ENCODE results near the gene SLC25A29.
"Not testable (repeated sequence)": the region's sequence is repeated elsewhere in the genome, so short reads cannot be mapped to it uniquely, and the experiment has no call there.

The SLC25A29 gene

GRCh38 chr14:100312110-100312876, 6.0 kb upstream of the SLC25A29 start:
- not testable (repeated sequence) for DNase-seq (ENCODE audit: low spot score)

- no peak for DNase-seq (ENCODE audit: low spot score)
Observed at GRCh38 chr14:100309028-100309737, 2.9 kb upstream of the SLC25A29 start.

- not testable (repeated sequence) for DNase-seq (ENCODE audit: low spot score)
Observed at GRCh38 chr14:100308427-100308792, 2.2 kb upstream of the SLC25A29 start.

- no peak for DNase-seq (ENCODE audit: low spot score)
Observed at GRCh38 chr14:100307766-100308426, 1.7 kb upstream of the SLC25A29 start.

- peak; percentile 50 for DNase-seq (ENCODE audit: low spot score)
Observed at GRCh38 chr14:100306998-100307765, 938 bp upstream of the SLC25A29 start.

GRCh38 chr14:100305324-100306100, 732 bp downstream of the SLC25A29 start:
- peak; percentile 33 for DNase-seq (ENCODE audit: low spot score)

- DNase-seq (ENCODE audit: low spot score): peak; percentile 34
Observed at GRCh38 chr14:100304825-100305323, 1.4 kb downstream of the SLC25A29 start.

- no peak for DNase-seq (ENCODE audit: low spot score)
Observed at GRCh38 chr14:100303925-100304324, 2.3 kb downstream of the SLC25A29 start.

GRCh38 chr14:100303179-100303578, 3.1 kb downstream of the SLC25A29 start:
- DNase-seq (ENCODE audit: low spot score): peak; percentile 42

GRCh38 chr14:100302616-100303015, 3.6 kb downstream of the SLC25A29 start:
- no peak for DNase-seq (ENCODE audit: low spot score)

GRCh38 chr14:100299238-100299560, 7.0 kb downstream of the SLC25A29 start:
- no peak for DNase-seq (ENCODE audit: low spot score)

GRCh38 chr14:100298551-100299237, 7.5 kb downstream of the SLC25A29 start:
- DNase-seq (ENCODE audit: low spot score): no peak

- DNase-seq (ENCODE audit: low spot score): peak; percentile 87
Observed at GRCh38 chr14:100297320-100298300, 8.6 kb downstream of the SLC25A29 start.

GRCh38 chr14:100296729-100297128, 9.5 kb downstream of the SLC25A29 start:
- not testable (repeated sequence) for DNase-seq (ENCODE audit: low spot score)

GRCh38 chr14:100296106-100296651, 10.1 kb downstream of the SLC25A29 start:
- DNase-seq (ENCODE audit: low spot score): no peak

- no peak for DNase-seq (ENCODE audit: low spot score)
Observed at GRCh38 chr14:100295376-100296105, 10.7 kb downstream of the SLC25A29 start.

- no peak for DNase-seq (ENCODE audit: low spot score)
Observed at GRCh38 chr14:100294963-100295330, 11.3 kb downstream of the SLC25A29 start.

- peak; percentile 58 for DNase-seq (ENCODE audit: low spot score)
Observed at GRCh38 chr14:100294213-100294962, 11.9 kb downstream of the SLC25A29 start.
